Mononuclear cell (primary cell): Measurements from ENCODE around the gene SEMA3G. TPM values are rescaled to one million over a fixed set of nuclear protein-coding genes. Genes with fewer than 3 reads are reported as not detected.

Experiments used
- H3K27me3 ChIP-seq: 2 replicates; pipeline ENCODE4 v1.6.0; 2011; ENCODE audit warnings: low read length, control low read depth; ENCODE audit not compliant: insufficient read depth
- H3K4me1 ChIP-seq: 2 replicates; pipeline ENCODE4 v1.5.1; 2011; ENCODE audit warnings: mild to moderate bottlenecking, low read length, control low read depth; ENCODE audit not compliant: insufficient read depth
- H3K4me3 ChIP-seq: 2 replicates; pipeline ENCODE4 v1.5.1; 2011; ENCODE audit warnings: mild to moderate bottlenecking, low read length, moderate library complexity
- H3K9me3 ChIP-seq: 2 replicates; pipeline ENCODE4 v1.5.1; 2011; ENCODE audit warnings: low read depth, mild to moderate bottlenecking, control low read depth, low read length
- total RNA-seq: library from RNA; depleted of rRNA; stranded (reverse); fragments of >200 nt; gene quantifications from one replicate; pipeline ENCODE4 v1.2.3, GENCODE V29; 2012

Gene SEMA3G
- total RNA-seq, 1 donor: 0.31 TPM

DNA sequence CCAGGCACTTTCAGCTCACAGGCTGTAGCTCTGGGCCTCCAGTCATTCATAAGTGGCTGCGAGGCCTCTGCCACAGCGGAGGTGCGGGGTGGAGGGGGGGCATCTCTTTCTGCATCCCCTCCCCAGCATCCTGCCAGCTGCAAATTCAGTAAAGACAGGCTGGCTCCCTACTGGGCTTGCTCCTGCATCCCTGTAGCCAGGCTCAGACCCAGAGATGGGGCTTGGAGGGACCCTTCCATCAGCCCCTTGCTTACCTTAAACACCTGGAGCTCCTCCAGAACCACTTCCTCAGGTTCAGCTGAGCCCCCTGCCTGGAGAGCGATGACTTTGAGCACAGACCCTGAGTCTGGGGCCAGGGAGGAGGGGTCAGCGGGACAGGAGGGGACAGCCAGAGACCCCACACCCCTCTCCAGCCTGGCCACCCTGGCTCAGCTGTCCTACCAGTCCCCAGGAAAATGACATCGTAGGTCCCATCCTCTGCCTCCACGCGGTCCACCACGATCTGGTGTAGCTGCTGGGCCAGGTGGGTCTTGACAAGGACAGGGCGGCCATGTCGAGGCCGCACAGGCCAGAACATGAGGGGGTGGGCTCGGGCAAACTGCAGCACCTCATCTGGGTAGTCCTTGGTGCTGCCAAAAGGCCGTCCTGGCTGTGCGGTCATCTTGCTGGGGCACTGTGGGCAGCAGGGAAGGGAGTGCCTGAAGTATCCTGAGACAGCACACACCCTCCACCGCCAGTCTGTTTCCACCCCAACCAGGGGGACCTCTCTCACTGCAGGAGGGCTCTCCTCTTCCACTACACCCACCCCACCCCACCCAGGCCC lies 5.3 kb downstream of the SEMA3G start:
- no peaks in the 10 kb centered on the region for H3K9me3 ChIP-seq
- no peaks in the 10 kb centered on the region for H3K27me3 ChIP-seq
- H3K4me3 ChIP-seq: no peak overlapping the region

DNA sequence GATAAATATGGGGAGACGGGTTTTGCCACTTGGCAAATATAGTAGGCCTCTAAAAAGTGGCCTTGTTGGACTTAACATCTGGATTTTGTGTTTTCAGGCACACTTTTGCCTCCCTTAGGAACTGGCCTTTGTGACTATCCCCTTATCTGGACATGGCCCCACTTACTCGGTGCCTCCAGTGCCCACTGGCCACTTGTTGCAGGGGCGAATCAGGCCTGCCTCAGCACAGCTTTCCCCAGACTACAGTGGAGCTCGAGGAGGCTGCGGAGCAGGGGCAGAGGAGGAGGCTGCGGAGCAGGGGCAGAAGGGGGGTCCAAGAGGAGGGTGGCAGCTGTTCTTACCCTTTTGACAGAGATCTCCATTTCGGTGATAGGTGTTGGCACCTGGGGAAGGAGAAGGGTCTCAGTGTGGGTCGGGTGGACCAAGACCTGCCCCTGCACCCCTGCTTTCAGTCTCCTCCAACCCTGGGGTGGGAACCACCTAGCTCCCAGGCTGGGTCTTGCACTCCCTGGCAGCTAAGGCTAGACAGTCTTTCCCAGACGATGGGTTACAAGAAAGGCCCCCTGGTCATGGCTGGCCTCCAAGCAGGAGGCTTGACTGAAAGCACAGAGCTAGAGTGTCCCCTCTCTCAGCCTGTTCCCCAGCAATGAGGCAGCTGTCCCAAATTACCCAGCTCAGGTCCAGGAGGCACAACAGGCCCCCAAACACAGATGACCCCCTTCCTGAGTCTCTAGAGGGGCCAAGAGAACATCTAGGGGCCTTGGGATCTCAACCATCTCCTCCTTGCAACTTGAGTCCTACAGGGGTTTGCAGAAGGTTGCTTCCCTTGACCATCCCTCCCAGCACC lies 6.1 kb downstream of the SEMA3G start:
- H3K4me1 ChIP-seq: peaks cover 11% of the 10 kb centered on the region
- no peak overlapping the region for H3K4me3 ChIP-seq
- no peaks in the 10 kb centered on the region for H3K27me3 ChIP-seq
- no peaks in the 10 kb centered on the region for H3K9me3 ChIP-seq

More for the DNA sequence above, 5.3 kb downstream of the SEMA3G start:
- H3K4me1 ChIP-seq: peaks cover 11% of the 10 kb centered on the region

DNA sequence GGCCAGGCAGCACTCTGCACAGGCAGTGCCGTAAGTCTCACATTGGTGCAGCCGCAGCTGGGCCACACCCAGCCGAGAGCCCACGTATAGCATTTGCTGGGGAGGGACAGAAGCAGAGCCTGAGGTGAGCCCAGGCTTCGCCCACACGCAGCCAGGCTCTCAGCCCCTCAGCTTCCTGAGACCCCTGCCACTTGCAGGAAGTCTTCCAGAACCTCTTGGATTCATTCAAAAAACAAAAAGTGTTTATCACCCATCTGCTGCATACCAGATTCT lies 6.9 kb downstream of the SEMA3G start:
- peaks cover 18% of the 10 kb centered on the region for H3K4me1 ChIP-seq
- H3K27me3 ChIP-seq: no peaks in the 10 kb centered on the region
- no peaks in the 10 kb centered on the region for H3K9me3 ChIP-seq
- no peak overlapping the region for H3K4me3 ChIP-seq

DNA sequence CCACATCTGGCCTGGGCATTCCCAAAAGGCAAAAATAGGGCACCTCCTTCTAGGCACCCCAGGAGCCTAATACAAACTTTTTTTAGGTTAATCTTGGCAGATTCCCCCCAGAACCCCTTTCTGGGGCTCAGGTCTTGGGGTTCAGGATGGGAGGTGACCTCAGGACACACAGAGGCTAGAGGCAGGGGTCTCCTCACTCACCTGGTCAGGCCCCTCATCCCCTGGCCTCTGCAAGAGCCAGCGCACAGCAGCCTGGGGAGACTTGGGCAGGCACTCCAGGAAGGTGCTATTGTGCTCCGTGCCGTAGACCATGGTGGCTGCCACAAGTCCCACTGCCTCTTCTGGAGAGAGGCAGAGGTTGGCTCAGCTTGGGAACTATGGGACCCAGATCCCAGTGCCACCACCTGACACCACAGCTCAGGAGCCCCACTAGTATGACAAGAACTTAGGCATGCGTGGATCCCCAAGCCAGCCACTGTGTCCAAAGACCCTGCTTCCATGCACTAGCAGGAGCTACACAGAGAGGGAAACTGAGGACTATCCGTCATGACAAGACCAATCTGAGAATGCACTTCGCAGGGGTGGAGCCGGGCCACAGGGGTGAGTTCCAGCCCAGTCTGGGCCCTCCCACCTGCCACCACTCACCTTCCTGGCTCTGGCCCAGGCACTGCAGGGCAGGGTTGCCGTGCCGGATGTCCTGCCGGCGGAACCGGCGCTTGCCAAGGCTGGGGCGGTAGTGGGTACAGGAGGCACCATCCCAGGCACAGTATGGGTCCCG lies 7.4 kb downstream of the SEMA3G start:
- Histone ChIP-seq H3K9me3 (no peaks in the 10 kb centered on the region), H3K4me3 (no peak overlapping the region), H3K27me3 (no peaks in the 10 kb centered on the region), H3K4me1 (peaks cover 23% of the 10 kb centered on the region)

DNA sequence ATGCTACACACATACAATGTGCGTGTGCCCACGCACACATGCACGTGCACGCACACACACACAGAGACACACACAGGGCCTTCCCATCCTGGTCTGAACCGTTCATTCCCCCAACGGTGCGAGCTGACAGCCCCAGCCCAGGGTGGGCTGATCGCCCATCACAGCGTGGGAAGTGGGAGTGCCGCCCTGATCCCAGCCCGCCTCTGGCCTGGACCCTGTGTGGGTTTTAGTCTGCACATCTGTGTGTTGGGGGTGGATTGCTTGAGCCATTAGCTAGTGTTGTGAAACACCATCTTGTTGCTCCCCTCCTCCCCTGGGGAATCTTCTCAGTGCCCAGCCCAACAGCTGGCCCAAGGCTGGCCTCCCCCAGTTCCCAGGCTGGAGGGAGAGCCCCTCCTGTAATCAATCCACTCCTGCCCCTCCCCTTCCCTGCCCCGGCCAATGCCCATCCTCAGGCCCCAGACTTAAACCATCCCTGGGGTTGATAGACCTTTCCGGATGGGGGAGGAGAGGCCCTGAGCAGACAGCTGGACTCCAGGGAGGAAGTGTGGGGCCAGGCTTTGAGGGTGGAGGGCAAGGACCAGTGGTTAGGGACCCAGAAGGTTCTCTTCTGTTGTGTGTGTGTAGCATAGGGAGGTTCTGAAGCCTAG lies 8.3 kb downstream of the SEMA3G start:
- H3K4me3 ChIP-seq: no peak overlapping the region
- peaks cover 29% of the 10 kb centered on the region for H3K4me1 ChIP-seq
- H3K27me3 ChIP-seq: no peaks in the 10 kb centered on the region
- no peaks in the 10 kb centered on the region for H3K9me3 ChIP-seq

DNA sequence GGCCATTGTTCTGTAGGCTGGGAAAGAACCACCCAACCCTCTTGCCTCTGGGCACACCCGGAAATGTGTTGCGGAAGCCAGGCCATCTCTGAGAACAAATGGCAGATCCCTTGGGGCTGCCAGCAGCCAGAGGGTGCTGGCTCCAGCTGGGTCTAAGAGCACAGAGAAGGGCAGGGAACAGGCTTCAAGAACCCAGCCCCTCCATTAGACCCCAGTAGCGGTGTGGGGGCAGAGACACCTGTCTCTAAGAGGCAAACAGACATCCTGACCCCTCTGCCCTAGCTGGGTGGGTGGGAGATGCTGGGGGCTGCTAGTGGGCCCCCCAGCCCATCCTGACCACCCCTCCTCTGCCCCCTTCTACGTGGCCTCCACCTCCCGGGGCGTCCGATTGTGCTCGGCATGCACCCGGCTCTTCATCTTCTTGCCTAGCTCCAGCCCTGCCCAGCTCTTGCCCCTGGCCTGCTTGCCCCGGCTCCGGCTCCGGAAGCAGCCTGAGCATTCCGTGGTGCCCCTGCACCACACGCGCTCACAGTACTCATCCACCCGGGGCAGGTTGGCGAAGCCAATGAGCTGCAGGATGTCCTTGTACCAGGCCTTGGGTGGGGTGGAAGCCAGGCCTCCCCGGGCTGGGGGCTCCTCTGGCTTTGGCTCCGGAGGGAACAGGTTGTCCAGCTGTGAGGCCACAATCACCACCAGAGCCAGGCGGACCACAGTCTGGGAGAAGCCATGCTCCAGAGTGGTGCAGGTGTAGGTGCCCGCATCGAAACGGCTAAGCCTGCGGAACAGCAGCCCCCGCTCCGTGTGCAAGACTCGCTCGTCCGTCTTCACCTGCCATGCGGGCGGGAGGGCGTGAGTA lies 9.4 kb downstream of the SEMA3G start:
- no peaks in the 10 kb centered on the region for H3K27me3 ChIP-seq
- no peak overlapping the region for H3K4me3 ChIP-seq
- no peaks in the 10 kb centered on the region for H3K9me3 ChIP-seq
- H3K4me1 ChIP-seq: peaks cover 29% of the 10 kb centered on the region

DNA sequence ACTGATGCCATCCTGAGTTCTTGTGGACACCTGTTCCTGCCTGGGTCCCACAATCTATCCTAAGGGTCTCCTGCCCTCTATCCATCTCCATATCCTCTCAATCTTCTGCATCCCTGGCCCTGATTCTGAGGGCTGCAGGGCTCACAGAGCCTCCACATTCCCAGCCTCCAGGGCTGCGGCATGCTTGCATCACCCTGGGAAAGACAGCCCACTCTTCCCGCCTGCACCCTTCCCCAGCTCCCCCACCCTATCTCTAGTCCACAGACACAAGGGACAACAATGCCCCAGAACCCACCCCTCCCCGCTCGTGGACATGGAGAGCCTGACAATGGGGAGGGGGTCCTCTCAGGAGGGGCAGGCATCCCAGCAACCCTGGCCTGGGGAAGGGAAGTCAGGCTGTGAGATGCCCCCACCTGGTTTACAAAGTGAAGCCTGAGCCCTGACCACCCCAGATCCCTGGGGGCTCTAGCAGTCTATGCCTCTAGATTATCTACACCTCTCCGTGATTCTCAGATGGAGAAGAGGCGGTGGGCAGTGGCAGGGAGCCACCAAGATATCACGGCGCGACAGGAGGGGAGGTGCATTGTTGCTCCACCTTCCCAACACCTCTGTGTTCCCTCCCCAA lies 10.3 kb downstream of the SEMA3G start:
- Histone ChIP-seq H3K27me3 (no peaks in the 10 kb centered on the region), H3K4me1 (peaks cover 29% of the 10 kb centered on the region), H3K9me3 (no peaks in the 10 kb centered on the region), H3K4me3 (no peak overlapping the region)

DNA sequence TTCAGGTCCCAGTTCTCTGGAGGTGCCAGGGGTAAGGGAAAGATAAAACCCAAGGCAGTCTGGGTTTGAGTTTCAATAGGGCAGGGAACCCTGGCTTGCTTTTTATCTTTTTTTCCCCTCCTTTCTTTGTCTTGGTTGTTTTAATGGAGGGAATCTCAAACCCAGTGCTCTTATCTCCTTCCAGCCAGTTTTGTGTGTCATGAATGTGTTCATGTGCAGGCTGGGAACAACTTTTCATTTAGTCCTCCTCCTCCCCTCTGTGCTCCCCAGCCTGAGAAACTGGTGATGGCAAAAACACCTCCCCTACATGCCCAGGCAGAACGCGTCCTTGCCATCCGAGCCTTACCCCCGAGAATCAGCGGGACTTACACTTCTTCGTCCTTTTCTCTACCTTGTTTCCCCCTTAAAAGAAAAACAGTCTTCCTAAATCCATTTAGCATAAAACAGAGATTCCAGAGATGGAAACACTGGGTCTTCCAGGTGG lies 10.9 kb downstream of the SEMA3G start:
- H3K9me3 ChIP-seq: no peaks in the 10 kb centered on the region
- no peaks in the 10 kb centered on the region for H3K27me3 ChIP-seq
- H3K4me3 ChIP-seq: no peak overlapping the region
- peaks cover 29% of the 10 kb centered on the region for H3K4me1 ChIP-seq

DNA sequence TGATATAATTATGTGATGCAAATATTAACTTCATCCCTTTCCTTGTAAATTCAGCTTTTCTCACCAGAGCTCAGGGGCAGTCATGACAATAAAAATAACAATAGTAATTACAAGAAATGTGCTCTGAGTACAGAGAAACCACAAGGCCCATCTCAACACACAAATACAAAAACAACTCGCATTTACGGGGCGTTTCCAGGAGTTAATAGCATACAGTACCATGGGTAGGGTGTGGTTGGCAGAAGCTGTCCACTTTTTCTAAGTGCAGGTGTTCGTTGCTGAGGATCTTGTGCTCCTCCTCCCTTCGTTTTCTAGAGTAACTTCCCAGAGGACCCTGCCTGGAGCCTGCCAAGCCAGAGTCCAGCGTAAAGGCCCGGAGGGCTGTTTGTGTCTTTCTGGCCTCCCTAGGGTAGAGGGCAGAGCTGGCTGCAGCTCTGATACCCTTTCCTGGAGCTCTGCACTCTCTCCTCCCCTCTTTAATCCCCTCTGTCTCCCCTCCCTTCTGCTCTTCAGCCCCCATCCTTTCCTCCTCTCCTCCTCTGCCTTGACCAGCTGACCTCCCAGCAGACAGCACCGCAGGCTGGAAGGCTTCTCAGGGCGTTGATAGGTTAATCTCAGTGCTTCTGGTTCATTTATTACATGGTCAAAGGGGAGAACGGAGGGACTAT lies 11.4 kb downstream of the SEMA3G start:
- no peaks in the 10 kb centered on the region for H3K9me3 ChIP-seq
- no peaks in the 10 kb centered on the region for H3K27me3 ChIP-seq
- no peak overlapping the region for H3K4me3 ChIP-seq
- peaks cover 29% of the 10 kb centered on the region for H3K4me1 ChIP-seq

DNA sequence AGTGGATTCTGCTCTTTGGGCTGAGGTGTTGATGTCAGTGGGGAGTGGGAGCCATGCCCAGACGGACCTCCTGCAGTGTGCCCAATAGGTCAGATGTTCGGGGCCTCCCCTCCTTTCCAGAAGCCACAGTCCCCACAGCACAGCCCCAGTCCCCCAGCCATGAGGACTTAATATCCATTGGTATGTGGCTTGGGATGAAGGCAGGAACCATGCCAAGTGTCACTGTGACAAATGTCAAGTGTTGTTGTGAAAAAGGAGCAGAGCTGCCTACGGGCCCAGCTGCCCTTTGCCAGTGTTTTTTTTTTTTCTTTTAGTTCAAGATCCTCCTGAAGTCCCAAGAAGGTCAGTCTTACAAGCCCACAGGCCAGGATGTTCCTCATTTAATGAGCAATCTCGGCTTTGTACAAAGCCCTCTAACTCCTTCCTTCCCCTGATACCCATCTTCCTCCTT lies 12.2 kb downstream of the SEMA3G start:
- Histone ChIP-seq H3K27me3 (no peaks in the 10 kb centered on the region), H3K4me1 (peaks cover 29% of the 10 kb centered on the region), H3K4me3 (no peak overlapping the region), H3K9me3 (no peaks in the 10 kb centered on the region)

DNA sequence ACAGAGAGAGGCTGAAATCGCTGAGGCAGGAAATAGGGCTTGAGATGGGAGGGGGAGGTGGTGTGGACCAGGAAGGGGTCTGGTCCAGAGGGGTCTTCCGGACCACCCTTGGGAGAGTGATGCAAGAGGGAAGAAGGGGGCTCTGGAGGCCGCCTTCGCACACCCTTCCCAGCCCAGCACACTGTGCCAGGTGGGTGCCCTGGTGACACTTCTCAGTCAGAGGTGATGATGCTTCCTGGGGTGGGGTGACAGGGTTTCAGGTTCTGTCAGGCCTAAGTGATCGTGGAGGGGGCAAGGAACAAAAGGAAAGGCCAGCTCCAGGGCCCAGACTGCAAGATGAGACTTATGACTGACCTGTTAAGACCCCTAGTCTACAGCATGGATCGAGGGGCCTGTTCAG lies 12.7 kb downstream of the SEMA3G start:
- Histone ChIP-seq H3K27me3 (no peaks in the 10 kb centered on the region), H3K4me1 (peaks cover 29% of the 10 kb centered on the region), H3K9me3 (no peaks in the 10 kb centered on the region), H3K4me3 (no peak overlapping the region)

DNA sequence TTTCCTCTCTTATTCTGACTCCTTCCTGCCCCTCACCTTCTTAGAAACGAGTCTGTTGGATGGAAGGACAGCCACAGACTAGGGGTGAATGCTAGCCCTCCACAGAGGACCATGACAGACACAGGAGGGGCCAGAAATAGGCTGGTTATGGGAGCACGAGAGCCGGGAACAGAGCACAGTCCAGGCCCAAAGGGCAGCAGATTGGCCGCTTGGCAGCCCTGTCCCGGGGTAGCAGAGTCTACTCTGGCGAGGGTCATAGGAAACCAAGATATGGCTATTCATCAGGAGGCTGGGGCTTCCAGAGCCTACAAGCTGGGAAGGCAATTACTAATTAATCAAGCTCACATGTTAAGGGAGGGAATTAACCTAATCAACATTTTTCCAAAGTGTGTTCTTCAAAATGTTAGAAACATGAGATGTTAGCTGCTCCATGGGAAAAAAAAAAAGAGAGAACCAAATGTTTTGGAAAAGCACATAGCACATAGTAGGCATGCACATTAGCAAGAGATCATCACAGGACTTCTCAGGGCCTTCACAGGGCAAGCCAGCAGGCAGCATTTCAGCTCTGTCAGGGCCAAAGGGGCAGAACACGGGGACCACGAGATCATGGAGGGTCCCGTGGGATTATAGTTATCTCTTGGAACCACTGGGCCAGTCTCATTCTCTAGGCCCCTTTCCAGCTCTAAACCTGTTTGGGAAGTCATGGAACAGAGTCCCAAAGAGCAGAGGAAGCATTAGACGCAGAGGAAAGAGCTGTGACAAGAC lies 13.3 kb downstream of the SEMA3G start:
- H3K4me3 ChIP-seq: no peak overlapping the region
- peaks cover 23% of the 10 kb centered on the region for H3K4me1 ChIP-seq
- no peaks in the 10 kb centered on the region for H3K9me3 ChIP-seq
- no peaks in the 10 kb centered on the region for H3K27me3 ChIP-seq

DNA sequence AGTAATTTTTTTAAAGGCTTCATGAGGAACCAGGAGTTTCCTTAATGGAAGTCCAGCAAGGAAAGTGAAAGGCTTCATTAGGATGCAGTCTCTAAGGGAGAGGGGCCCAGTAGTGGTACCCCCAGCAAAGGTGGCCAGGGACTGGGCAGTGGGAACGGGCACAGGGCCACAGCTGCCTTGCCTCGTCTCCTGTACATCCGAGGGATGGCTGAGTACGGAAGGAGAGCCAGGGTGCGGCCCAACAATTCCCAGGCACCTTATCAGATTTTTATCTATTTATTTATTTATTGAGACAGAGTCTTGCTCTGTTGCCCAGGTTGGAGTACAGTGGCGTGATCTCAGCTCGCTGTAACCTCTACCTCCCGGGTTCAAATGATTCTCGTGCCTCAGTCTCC lies 14.5 kb downstream of the SEMA3G start:
- Histone ChIP-seq H3K4me1 (peaks cover 18% of the 10 kb centered on the region), H3K4me3 (no peak overlapping the region), H3K27me3 (no peaks in the 10 kb centered on the region), H3K9me3 (no peaks in the 10 kb centered on the region)
